GM20000 (cell line): ENCODE results near the gene DNHD1.
A peak's percentile ranks its signal among the peaks of the same experiment; 100 is the strongest.

Experiments
- DNase-seq: peaks from one replicate; pipeline ENCODE4 v3.0.0; 2012; ENCODE audit warnings: low spot score
- TF ChIP-seq, protein P1 (sequence below): IDR thresholded peaks from 2 replicates; pipeline ENCODE4 v1.5.1; 2012; ENCODE audit warnings: mild to moderate bottlenecking, control low read depth; ENCODE audit errors: extremely low read depth, missing control alignments

Gene DNHD1

DNA sequence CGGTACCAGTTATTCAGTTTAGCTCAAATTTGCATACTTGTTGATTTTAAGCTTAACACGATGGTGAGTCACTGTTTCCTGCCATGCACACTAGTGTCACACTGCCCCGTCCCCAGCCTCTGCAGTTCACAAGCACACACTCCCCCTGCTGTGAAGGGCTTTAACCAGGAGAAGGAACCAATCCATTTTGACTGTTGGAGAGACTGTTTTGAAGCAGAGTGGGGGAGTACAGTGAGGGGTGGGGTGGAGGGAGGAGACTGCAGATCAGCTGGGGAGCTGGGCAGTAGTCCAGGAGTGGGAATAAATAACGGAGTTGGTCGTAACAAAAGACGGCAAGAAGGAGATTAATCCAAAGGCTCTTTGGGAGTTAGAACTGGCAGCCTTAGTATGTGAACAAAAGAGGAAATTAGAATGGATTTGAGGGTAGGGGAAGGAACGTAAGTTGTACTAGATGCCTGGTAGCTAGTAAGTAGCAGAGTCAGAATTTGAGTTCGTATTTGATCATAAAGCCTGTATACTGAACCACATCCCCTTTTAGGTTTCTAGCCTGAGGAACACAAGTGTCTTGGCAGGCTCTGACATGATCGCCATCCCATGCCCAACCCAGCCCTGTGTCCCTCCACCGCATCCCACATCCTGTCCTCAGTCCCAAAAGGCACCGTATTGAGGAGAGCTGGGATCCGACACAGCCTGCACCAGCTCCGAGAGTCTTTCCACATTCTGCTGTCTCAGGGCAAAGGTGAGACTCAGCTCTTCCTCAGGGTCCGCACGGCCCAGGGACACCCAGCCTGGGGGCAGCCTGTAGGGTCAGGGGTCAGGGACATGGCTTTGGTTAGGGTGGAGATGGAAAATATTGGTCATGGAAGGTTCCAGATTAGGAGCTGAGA, 121.3 kb downstream of the DNHD1 start:
- no peak for DNase-seq
- TF ChIP-seq, protein P1, sequence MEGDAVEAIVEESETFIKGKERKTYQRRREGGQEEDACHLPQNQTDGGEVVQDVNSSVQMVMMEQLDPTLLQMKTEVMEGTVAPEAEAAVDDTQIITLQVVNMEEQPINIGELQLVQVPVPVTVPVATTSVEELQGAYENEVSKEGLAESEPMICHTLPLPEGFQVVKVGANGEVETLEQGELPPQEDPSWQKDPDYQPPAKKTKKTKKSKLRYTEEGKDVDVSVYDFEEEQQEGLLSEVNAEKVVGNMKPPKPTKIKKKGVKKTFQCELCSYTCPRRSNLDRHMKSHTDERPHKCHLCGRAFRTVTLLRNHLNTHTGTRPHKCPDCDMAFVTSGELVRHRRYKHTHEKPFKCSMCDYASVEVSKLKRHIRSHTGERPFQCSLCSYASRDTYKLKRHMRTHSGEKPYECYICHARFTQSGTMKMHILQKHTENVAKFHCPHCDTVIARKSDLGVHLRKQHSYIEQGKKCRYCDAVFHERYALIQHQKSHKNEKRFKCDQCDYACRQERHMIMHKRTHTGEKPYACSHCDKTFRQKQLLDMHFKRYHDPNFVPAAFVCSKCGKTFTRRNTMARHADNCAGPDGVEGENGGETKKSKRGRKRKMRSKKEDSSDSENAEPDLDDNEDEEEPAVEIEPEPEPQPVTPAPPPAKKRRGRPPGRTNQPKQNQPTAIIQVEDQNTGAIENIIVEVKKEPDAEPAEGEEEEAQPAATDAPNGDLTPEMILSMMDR = no peak

DNA sequence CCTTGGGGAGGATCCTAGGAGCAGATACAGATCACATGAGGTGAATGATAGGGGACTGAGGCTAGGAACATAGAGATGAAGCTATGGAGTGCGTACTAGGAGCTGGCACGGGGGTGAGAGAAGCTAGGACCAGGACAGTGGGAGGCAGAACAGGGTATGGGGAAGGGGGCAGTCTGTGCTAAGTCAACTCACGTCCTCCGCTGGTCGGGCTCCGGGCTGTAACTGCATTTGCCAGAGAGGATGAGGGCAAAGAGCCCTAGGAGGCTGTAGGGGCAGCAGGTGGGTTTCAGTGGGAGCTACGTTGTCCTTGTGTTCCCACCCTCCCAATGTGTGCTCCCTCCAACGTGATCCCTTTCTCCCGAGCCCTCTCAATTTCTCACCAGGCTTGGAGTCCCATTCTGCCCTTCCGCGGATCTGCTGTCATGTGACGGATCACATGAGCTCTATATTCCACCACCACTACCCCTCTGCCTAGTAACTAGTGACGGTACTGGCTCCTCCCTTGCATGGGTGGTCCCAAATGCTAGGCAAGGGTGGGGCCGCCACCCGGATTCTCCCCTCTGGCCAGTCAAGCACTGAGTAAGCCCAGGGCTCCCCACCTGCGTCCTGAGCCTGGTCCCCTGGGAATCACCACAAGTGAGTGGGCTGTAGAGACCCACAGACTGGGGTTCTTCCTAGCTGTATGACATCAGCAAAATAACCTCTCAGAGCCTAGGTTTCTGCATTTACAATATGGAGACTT, 122.1 kb downstream of the DNHD1 start, which contains the start of gene TPP1:
TSS of gene TPP1 (minus strand) at position 419 of the 742 bp plus-strand sequence. CDS start at position 397, 22 bp downstream.
- DNase-seq = peak; percentile 98
- TF ChIP-seq, protein P1 = no peak

- TF ChIP-seq, protein P1 = no peak
- no peak for DNase-seq
These were observed 123.6 kb downstream of the DNHD1 start for GRCh38 chr11:6620636-6621035.
